ENCODE measurements around the gene PEG3. TPM values are rescaled to one million over a fixed set of nuclear protein-coding genes. Genes with fewer than 3 reads are reported as not detected.

Gene PEG3
- total and polyA plus RNA-seq, 10 of the 15 experiments (the other 5 are each of a cell fraction or from before 2014, with no cell fraction given), result 0.03 to 0.33 TPM; not detected in 8

- no peak overlapping the region for H3K4me2 ChIP-seq (ENCODE audit: control insufficient read depth, insufficient read depth)
- no peaks in the 10 kb centered on the region for H3K27me3 ChIP-seq (replicated peaks in 1 of 2; ENCODE audit: control insufficient read depth in 2 of 2, insufficient read depth in 2 of 2, low read length in 1 of 2)
- BruUV-seq (replicated peaks), result no TSS peak
- no peak overlapping the region for H3K27ac ChIP-seq (ENCODE audit: control insufficient read depth, insufficient read depth)
- POLR2A ChIA-PET, result no interaction called here
- no peak overlapping the region for H2AFZ ChIP-seq (ENCODE audit: control insufficient read depth, low read depth, low read length)
- DNase-seq (ENCODE audit: low read depth, low spot score) (no peak), ATAC-seq (no peak), FAIRE-seq (no peak)
- no peaks in the 10 kb centered on the region; the same call in 2 of the 3 replicates for H3K9me3 ChIP-seq (replicated peaks; ENCODE audit: control insufficient read depth, insufficient read depth, low read length)
- SMC1A ChIA-PET (ENCODE audit: uncharacterized antibody, unreplicated experiment), result no interaction called here
- H4K20me1 ChIP-seq (ENCODE audit: control insufficient read depth, insufficient read depth), result no peaks in the 10 kb centered on the region
- no peak overlapping the region for H3K9ac ChIP-seq (ENCODE audit: control insufficient read depth, insufficient read depth, low read length)
- H3K79me2 ChIP-seq (ENCODE audit: control insufficient read depth, insufficient read depth, low read length), result no peaks in the 10 kb centered on the region
- no peak overlapping the region for H3K4me3 ChIP-seq
- CTCF ChIA-PET, result no interaction called here
- intact Hi-C loops (cut with micrococcal nuclease; ENCODE audit: unreplicated experiment), result no loop called here
- in situ Hi-C loops (cut with MboI), result no loop called here
- no peak for TF ChIP-seq NKRF (conservative IDR thresholded peaks at IDR 0.05)
- TF ChIP-seq TCF12 (IDR thresholded peaks at IDR 0.05; ENCODE audit: low read depth, low read length), result no peak
- TF ChIP-seq MYC (IDR thresholded peaks at IDR 0.05; ENCODE audit: insufficient read depth, insufficient read length, insufficient replicate concordance, low read length, severe bottlenecking), result no peak
- TF ChIP-seq CTCF (IDR thresholded peaks at IDR 0.05 in 2 of 3, conservative IDR thresholded peaks at IDR 0.05 in 1 of 3; ENCODE audit: control insufficient read depth in 2 of 3, extremely low read depth in 1 of 3, insufficient read depth in 1 of 3, low read depth in 3 of 3, low read length in 3 of 3), result no peak
- TF ChIP-seq ZBTB11 (CRISPR knock-in tag; IDR thresholded peaks at IDR 0.05), result no peak
- TF ChIP-seq CHD2 (IDR thresholded peaks at IDR 0.05; ENCODE audit: borderline replicate concordance, low read depth, low read length), result no peak
- WGBS (ENCODE audit: insufficient coverage, insufficient replicate concordance, low lambda C conversion rate, missing lambda C conversion rate), result 9% methylated on average over 6 of the region's 6 CpGs
- RAD21 ChIA-PET (ENCODE audit: unreplicated experiment), result no interaction called here
- no peaks in the 10 kb centered on the region for H3K4me1 ChIP-seq (ENCODE audit: control insufficient read depth, insufficient read depth, low read length)
- no peaks in the 10 kb centered on the region for H3K36me3 ChIP-seq (ENCODE audit: control insufficient read depth in 2 of 2, insufficient read depth in 2 of 2, low read length in 1 of 2)
Observed at GRCh38 chr19:56823956-56824355, 16.6 kb downstream of the PEG3 start.
